Measurements from ENCODE around the gene TFAP2D.

The TFAP2D gene

DNA sequence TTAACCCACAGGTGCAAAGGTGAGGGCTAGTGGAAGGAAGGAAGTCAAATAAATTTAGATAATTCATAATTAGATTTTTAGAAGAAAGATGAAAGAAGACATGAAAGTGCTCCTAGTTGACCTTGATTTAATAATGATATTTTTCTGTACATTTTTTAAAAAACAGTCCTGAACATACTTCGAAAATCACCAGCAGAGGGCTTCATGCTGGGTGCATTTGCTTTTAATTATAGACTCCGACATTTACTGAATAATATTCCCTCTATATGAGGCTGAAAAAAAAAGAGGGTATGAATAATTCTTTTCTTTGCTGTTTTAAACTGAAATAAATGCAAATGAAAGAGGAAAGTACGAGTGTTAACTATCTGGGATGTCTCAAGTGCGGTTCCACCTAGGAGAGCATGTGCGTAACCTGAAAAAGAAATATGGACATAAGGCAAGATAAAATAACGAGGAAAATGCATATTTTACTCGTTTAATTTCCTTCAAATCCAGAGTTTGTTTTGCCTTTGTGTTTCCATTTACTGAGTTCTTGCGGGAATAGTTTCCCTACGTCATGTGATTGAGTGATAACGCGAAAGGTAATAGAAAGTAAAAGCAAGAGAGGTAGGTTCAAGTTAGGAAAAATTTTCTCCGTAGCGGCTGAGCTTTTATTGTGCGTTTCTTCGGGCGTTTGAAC is 102.2 kb downstream of the TFAP2D start:
- peak; percentile 28 for DNase-seq
- in situ Hi-C loops (cut with HindIII; ENCODE audit: low pct_ligation_motif_present, low pct_unique_long_range_greater_than_20kb, low sequenced_read_pairs) = no loop called here

DNA sequence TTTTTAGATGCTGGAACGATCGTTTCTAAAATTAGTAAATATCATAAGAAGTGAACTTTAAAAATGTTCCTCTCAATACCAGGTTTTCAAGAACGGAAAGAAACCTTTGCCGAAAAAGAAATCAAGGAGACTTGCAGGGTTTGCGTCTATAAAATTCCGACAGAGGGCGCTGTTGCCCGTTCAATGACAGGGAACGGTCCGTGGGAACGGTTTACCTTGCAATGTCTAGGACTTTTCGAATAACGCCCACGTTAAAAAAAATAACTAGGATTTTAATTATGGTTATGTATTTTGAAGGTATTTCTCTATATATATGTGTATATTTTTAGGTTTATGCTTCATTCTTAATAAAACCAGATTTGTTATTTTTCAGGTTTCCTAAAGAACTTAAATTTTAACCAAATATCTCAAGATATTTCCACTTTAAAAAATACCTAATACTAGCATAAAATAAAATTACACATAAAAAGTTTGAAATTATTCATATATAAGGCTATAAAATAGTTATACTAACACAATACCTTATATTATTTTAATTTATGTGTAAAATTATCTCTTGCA is 102.9 kb downstream of the TFAP2D start:
- in situ Hi-C loops (cut with HindIII; ENCODE audit: low pct_ligation_motif_present, low pct_unique_long_range_greater_than_20kb, low sequenced_read_pairs) = no loop called here
- peak; percentile 58 for DNase-seq

DNA sequence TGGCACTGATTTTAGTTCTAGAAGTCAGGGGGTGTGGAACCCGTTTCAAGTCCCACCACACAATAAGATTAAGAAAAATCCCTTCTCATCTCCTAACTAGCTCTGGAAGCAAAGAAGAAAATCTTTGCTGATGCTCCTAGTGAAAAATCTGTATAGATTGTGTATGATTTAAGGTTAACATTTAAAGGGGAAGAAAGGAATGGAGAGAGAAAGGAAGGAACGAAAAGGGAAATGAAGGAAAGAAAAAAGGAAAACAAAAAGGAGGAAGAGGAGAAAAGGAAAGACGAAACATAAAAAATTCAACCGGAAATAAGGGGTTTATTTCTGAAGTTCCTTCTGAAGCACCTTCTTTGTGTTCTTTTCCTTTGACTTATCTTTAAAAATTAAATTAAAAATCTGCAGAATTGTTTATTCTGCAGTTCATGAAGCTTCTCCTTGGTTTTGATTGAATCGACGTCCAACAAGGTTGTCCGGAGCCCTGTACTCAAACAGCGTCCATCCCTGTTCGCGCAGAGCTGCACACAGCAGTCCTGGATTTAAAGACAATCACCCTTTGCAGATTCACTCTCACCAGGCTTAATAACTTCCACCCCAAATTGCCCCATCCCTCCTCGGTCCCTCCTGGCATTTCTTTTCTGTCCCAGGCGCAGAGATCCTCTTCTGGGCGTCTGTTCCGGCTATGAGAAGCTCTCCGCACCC is 103.8 kb downstream of the TFAP2D start:
- in situ Hi-C loops (cut with HindIII; ENCODE audit: low pct_ligation_motif_present, low pct_unique_long_range_greater_than_20kb, low sequenced_read_pairs) = no loop called here

DNA sequence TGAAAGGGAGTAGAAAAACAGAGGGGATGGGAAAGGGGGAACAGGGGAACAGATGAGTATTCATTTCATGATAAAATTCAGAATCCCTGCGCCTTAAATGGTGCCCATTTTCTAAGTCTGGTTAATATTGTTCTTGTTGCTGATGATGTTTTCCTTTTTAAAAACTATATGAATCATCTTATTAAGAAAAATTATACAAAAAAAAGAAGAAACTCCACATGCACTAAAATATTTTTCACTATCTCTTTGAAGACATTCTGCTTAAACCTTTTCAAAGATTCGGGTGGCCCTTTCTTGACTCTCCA is 104.3 kb downstream of the TFAP2D start:
- in situ Hi-C loops (cut with HindIII; ENCODE audit: low pct_ligation_motif_present, low pct_unique_long_range_greater_than_20kb, low sequenced_read_pairs) = no loop called here

More for the DNA sequence above, 103.8 kb downstream of the TFAP2D start:
- DNase-seq = no peak

DNA sequence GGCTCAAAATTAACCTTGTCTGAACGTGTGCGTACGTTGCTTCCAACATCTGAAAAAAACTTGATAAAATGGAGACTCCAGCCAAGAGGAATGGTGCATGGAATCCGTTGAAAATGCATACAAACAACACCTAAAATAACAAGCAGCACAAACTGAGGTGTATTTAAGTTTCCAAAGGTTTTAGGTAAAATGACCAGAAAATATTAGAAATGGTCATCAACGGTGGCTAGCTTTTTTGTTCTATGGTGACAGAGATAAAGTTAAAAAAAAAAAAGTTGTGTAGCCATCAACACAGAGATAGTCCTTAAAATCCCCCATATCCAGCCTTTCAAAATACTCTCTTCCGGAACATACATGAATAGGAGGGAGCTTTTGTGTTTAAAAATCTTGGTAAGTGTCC is 104.7 kb downstream of the TFAP2D start:
- in situ Hi-C loops (cut with HindIII; ENCODE audit: low pct_ligation_motif_present, low pct_unique_long_range_greater_than_20kb, low sequenced_read_pairs) = no loop called here
- DNase-seq = no peak

More for the DNA sequence above, 104.3 kb downstream of the TFAP2D start:
- DNase-seq = no peak

DNA sequence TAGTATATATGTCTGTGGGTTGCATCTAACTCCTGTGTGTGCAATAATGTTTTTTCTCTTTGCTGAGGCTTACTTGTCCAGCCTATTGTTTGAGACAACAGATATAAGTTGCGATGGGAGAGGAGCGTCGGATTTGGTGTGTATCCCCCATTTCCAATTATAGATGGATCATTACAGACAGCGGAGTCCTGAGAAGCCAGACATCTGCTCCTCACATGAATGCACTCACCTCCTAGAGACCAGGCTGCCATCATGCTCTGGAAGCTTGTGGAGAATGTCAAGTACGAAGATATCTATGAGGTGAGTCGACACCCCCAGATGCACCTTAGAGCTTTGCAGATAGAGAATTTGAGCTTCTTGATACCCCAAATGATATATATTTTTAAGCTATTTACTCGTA is 105.3 kb downstream of the TFAP2D start, which contains the start of gene TFAP2B:
TSS of gene TFAP2B (plus strand) at position 199 of the 400 bp plus-strand sequence. CDS start at position 220, 21 bp downstream.
- in situ Hi-C loops (cut with HindIII; ENCODE audit: low pct_ligation_motif_present, low pct_unique_long_range_greater_than_20kb, low sequenced_read_pairs) = no loop called here
- no peak for DNase-seq

DNA sequence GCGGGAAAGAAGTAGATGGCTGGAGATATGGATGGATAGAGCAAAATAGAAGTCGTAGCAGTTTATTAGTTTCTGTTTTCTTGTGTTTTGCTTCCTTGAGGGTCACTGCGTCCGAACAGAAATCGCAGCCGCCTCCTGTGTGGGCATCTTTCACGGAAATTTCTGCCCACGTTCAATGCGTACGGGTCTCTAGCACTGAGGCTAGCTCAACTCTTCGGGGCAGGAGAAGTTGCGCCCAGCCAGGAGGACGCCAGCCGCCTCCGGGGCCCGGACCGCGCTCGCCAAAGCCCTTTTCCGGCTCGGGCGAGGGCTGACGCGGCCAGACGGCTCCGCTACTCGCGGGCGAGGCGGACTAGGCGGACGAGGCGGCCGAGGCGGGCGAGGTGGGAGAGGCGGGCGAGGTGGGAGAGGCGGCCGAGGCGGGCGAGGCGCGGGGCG is 106.2 kb downstream of the TFAP2D start:
- in situ Hi-C loops (cut with HindIII; ENCODE audit: low pct_ligation_motif_present, low pct_unique_long_range_greater_than_20kb, low sequenced_read_pairs) = no loop called here
- DNase-seq = no peak

DNA sequence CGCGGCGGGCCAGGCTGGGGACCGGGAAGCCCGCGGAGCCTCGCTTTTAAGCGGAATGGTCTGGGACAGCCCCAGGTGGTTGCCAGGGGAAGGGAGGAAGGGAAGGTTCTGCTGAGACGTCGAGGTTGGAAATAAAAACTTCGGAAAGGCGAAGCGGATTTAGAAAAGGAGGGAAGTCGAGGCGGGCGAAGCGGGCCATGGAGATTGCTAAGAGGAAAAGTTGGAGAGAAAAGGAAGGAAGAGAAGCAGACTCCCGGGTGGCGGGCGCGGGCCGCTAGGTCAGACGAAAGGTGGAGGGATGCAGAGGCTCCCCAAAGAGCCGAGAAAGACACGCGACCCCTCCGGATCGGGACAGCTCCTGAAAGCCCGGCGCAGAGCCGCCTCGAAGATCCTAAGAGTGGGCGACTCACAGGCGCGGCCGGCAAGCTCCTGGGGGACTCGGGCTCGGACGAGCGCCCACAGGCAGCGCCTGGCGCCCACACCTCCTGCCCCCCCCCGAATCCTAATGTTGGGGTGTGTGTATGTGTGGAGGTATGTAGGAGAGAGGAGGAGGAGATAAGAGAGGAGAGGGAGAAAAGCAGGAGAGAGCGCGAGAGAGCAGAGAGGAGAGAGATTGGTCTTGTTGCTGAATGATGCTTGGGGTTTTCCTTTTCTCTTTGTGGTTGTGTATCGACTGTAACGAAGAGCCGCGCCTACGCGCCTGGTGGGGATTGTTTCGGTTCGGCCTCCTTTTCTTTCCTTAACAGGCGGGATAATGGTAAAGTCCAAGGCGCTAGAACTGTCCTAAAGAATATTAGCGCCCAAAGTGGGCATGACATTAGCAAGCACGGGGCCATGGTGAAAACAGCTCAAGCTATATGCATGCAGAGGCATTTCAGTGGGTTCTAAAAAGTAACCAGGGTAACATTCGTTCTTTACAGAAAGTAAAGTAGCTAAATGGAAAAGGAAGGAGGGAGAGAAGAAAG is 106.9 kb downstream of the TFAP2D start:
- in situ Hi-C loops (cut with HindIII; ENCODE audit: low pct_ligation_motif_present, low pct_unique_long_range_greater_than_20kb, low sequenced_read_pairs) = no loop called here
- DNase-seq = no peak

DNA sequence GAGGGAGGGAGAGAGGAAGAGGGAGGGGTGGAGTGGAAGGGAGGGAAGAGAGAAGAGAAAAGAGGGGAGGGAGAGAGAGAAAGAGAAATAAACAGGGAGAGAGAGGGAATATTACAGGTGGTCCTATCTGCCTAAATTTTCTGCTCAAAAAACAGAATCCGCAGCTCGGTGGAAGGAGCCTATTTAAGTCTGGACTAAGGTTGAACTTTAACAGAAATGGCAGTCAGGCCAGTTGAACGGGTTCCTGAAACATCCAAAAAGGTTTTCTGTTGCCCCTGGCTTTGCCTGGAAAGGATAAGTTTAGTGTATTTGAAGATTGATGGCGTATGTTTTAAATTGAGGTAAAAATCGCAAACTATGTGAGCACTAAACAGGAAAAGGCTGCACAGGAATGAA is 107.5 kb downstream of the TFAP2D start:
- in situ Hi-C loops (cut with HindIII; ENCODE audit: low pct_ligation_motif_present, low pct_unique_long_range_greater_than_20kb, low sequenced_read_pairs) = no loop called here
- DNase-seq = no peak

DNA sequence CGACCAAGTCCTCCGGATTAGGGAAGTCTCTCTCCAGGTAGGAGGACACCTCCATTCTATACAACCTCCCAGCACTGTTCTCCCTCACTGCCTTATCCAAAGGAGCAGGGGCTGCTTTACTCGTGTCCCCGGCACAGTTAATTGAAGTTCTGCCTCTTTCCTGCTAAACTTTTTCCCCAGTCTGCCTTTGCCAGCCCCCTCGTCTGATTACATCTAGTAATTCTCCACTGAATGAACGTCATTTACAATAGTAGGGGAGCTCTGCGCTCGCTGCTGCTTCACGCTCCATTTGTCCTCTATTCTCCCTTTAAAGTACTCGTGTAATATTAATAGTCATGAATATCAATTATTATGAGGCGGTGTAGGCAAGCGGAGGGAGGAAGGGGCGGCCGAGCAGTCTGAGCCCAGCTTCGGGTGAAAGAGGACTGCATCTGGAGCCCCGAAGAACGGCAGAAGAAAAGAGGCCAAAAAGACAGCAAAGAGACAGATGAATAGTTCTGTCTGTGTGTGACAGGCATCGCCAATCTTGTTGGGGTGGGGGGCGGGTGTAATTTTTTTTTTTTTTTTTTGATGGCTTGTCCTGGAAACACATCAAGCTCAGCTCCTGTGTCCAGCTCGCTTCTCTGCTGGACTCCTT is 108.2 kb downstream of the TFAP2D start:
- in situ Hi-C loops (cut with HindIII; ENCODE audit: low pct_ligation_motif_present, low pct_unique_long_range_greater_than_20kb, low sequenced_read_pairs) = no loop called here
- no peak for DNase-seq

DNA sequence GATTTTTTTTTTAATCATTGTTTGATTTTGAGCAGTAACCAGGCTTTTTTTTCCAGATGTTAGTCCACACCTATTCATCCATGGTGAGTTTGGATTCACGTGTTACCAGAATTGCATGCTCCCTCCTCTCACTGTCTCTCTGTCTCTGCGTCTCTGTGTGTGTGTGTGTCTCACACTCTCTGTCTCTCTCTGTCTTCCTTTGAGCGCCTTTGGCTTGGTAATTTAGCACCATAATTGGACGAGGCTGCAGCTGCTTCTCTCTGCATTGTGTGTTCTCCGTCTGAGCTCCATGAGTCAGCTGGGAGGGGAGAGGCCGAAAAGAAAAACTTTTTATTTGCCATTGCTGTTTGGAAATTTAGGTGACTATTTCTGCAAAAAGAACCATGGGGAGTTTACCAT is 108.8 kb downstream of the TFAP2D start:
- in situ Hi-C loops (cut with HindIII; ENCODE audit: low pct_ligation_motif_present, low pct_unique_long_range_greater_than_20kb, low sequenced_read_pairs) = no loop called here

More for the DNA sequence above, 108.8 kb downstream of the TFAP2D start:
- DNase-seq = no peak

Measured in ACHN (cell line).